SK-N-SH treated with all-trans-retinoic acid at 6 μM for 48 hours (cell line): ENCODE measurements around the gene OLAH.

ENCODE experiments used
- ATAC-seq: fragments of 200-7000 bp; cut with Tn5 transposase; 3 replicates; pipeline ENCODE4 v1.9.1; 2020; ENCODE audit warnings: mild to moderate bottlenecking, moderate library complexity
- ARNTL ChIP-seq: fragments of 450-650 bp; formaldehyde crosslinking; IDR thresholded peaks from 2 replicates; pipeline ENCODE4 v1.5.0; 2020; ENCODE audit warnings: low read depth, mild to moderate bottlenecking, moderate library complexity, borderline replicate concordance
- BACH2 ChIP-seq: fragments of 250-450 bp; sonication (Bioruptor Pico); IDR thresholded peaks from 2 replicates; pipeline ENCODE4 v1.9.0; 2021; ENCODE audit warnings: mild to moderate bottlenecking, borderline replicate concordance
- CSDC2 ChIP-seq: fragments of 250-450 bp; sonication (Bioruptor Pico); IDR thresholded peaks from 2 replicates; pipeline ENCODE4 v1.5.0; 2020; ENCODE audit warnings: mild to moderate bottlenecking, moderate library complexity
- CSRNP3 ChIP-seq: fragments of 250-450 bp; sonication (Bioruptor Pico); IDR thresholded peaks from 2 replicates; pipeline ENCODE4 v1.5.1; 2021; ENCODE audit warnings: mild to moderate bottlenecking, moderate library complexity
- ESRRG ChIP-seq: fragments of 250-450 bp; sonication (Bioruptor Pico); IDR thresholded peaks from 2 replicates; pipeline ENCODE4 v1.6.1; 2021; ENCODE audit warnings: mild to moderate bottlenecking
- GLIS3 ChIP-seq: fragments of 250-450 bp; sonication (Bioruptor Pico); IDR thresholded peaks from 2 replicates; pipeline ENCODE4 v1.5.0; 2020; ENCODE audit warnings: mild to moderate bottlenecking, moderate library complexity
- ISL1 ChIP-seq: fragments of 250-450 bp; sonication (Bioruptor Pico); IDR thresholded peaks from 2 replicates; pipeline ENCODE4 v2.1.2; 2022; ENCODE audit warnings: mild to moderate bottlenecking, moderate library complexity
- OSR1 ChIP-seq: fragments of 250-450 bp; sonication (Bioruptor Pico); IDR thresholded peaks from 2 replicates; pipeline ENCODE4 v1.8.0; 2022; ENCODE audit warnings: moderate library complexity, mild to moderate bottlenecking, inconsistent platforms
- PATZ1 ChIP-seq: fragments of 250-450 bp; sonication (Bioruptor Pico); IDR thresholded peaks from 2 replicates; pipeline ENCODE4 v1.8.0; 2020; ENCODE audit warnings: mild to moderate bottlenecking, moderate library complexity, borderline replicate concordance
- POU6F1 ChIP-seq: fragments of 250-450 bp; sonication (Bioruptor Pico); IDR thresholded peaks from 2 replicates; pipeline ENCODE4 v1.8.0; 2021; ENCODE audit warnings: low read depth, mild to moderate bottlenecking, moderate library complexity, borderline replicate concordance
- PPARA ChIP-seq: fragments of 250-450 bp; sonication (Bioruptor Pico); IDR thresholded peaks from 2 replicates; pipeline ENCODE4 v1.5.0; 2020; ENCODE audit warnings: mild to moderate bottlenecking, borderline replicate concordance
- RARB ChIP-seq: fragments of 250-450 bp; sonication (Bioruptor Pico); IDR thresholded peaks from 2 replicates; pipeline ENCODE4 v1.8.0; 2021; ENCODE audit warnings: mild to moderate bottlenecking, moderate library complexity
- SNAI2 ChIP-seq: fragments of 250-450 bp; sonication (Bioruptor Pico); IDR thresholded peaks from 2 replicates; pipeline ENCODE4 v1.5.0; 2020; ENCODE audit warnings: mild to moderate bottlenecking, moderate library complexity
- TCF4 ChIP-seq: fragments of 250-450 bp; sonication (Bioruptor Pico); IDR thresholded peaks from 2 replicates; pipeline ENCODE4 v1.8.0; 2021; ENCODE audit warnings: mild to moderate bottlenecking, moderate library complexity, borderline replicate concordance
- TOX ChIP-seq: fragments of 250-450 bp; sonication (Bioruptor Pico); IDR thresholded peaks from 2 replicates; pipeline ENCODE4 v1.8.0; 2021; ENCODE audit warnings: mild to moderate bottlenecking, moderate library complexity, borderline replicate concordance
- TSHZ2 ChIP-seq: fragments of 250-450 bp; sonication (Bioruptor Pico); IDR thresholded peaks from 2 replicates; pipeline ENCODE4 v1.5.0; 2020; ENCODE audit warnings: mild to moderate bottlenecking, moderate library complexity
- ZC3H10 ChIP-seq: fragments of 250-450 bp; sonication (Bioruptor Pico); IDR thresholded peaks from 2 replicates; pipeline ENCODE4 v1.5.1; 2021; ENCODE audit warnings: mild to moderate bottlenecking, moderate library complexity
- ZNF565 ChIP-seq: fragments of 450-650 bp; formaldehyde crosslinking; conservative IDR thresholded peaks from 2 replicates; pipeline ENCODE4 v1.5.0; 2020; ENCODE audit warnings: low read depth, mild to moderate bottlenecking, moderate library complexity
- ZNF70 ChIP-seq: fragments of 450-650 bp; formaldehyde crosslinking; IDR thresholded peaks from 2 replicates; pipeline ENCODE4 v1.5.0; 2020; ENCODE audit warnings: mild to moderate bottlenecking, moderate library complexity

Gene OLAH

GRCh38 chr10:15037691-15038090 lies 6.1 kb upstream of the OLAH start (continued):
- TF ChIP-seq CSRNP3 (no peak), POU6F1 (no peak), ARNTL (CRISPR knock-in tag) (no peak), RARB (CRISPR knock-in tag) (no peak), PPARA (no peak), TOX (CRISPR knock-in tag) (no peak), TSHZ2 (no peak)

- no peak for ATAC-seq
- TF ChIP-seq TOX (CRISPR knock-in tag) = no peak
Observed at GRCh38 chr10:15038416-15038815, 5.3 kb upstream of the OLAH start.

GRCh38 chr10:15045380-15045779 lies 1.6 kb downstream of the OLAH start:
- ATAC-seq = no peak
- TF ChIP-seq POU6F1 (no peak), ZNF70 (CRISPR knock-in tag) (no peak), SNAI2 (no peak), OSR1 (CRISPR knock-in tag) (no peak), CSDC2 (no peak), ZNF565 (CRISPR knock-in tag) (no peak), TSHZ2 (no peak), ISL1 (CRISPR knock-in tag) (no peak), ESRRG (CRISPR knock-in tag) (no peak), TOX (CRISPR knock-in tag) (no peak), RARB (CRISPR knock-in tag) (no peak), ZC3H10 (CRISPR knock-in tag) (no peak), TCF4 (CRISPR knock-in tag) (no peak)

- no peak for TF ChIP-seq PPARA
- peak; percentile 74 for TF ChIP-seq ISL1 (CRISPR knock-in tag)
- no peak for TF ChIP-seq CSDC2
- no peak for ATAC-seq
Observed at GRCh38 chr10:15046626-15047025, 2.9 kb downstream of the OLAH start.

- no peak for ATAC-seq
- TF ChIP-seq CSRNP3 (no peak), ESRRG (CRISPR knock-in tag) (no peak), GLIS3 (CRISPR knock-in tag) (no peak), BACH2 (CRISPR knock-in tag) (no peak), PATZ1 (CRISPR knock-in tag) (no peak), POU6F1 (no peak)
- TF ChIP-seq, all 23 proteins: peak for 0
Observed at GRCh38 chr10:15049533-15049932, 5.8 kb downstream of the OLAH start.
